GM21723 (cell line): ENCODE results near the gene SOX13.

ENCODE experiments used
- ATAC-seq: cut with Tn5 transposase; IDR thresholded peaks from one replicate; pipeline ENCODE4 v1.9.1; 2021; ENCODE audit warnings: mild to moderate bottlenecking, moderate library complexity; ENCODE audit not compliant: unreplicated experiment

SOX13 gene

DNA sequence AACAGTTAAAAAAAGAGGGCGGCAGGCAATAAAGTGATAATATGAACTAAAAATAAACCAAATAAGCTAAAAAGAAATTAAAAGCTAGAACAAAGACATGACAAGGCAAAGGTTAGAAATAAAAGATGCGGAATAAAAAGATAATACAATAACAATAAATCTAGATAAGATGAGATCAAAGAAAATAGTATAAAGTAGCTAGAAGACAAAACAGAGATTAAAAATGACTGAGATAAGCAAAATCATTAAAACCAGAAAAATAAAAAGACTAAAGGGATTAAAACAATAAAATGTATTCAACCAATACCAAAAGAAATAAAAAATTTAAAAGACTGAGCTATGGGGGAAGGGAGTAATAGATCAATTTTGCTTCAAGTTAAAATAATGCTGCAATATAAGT lies 10.8 kb upstream of the SOX13 start:
- ATAC-seq, result no peak

DNA sequence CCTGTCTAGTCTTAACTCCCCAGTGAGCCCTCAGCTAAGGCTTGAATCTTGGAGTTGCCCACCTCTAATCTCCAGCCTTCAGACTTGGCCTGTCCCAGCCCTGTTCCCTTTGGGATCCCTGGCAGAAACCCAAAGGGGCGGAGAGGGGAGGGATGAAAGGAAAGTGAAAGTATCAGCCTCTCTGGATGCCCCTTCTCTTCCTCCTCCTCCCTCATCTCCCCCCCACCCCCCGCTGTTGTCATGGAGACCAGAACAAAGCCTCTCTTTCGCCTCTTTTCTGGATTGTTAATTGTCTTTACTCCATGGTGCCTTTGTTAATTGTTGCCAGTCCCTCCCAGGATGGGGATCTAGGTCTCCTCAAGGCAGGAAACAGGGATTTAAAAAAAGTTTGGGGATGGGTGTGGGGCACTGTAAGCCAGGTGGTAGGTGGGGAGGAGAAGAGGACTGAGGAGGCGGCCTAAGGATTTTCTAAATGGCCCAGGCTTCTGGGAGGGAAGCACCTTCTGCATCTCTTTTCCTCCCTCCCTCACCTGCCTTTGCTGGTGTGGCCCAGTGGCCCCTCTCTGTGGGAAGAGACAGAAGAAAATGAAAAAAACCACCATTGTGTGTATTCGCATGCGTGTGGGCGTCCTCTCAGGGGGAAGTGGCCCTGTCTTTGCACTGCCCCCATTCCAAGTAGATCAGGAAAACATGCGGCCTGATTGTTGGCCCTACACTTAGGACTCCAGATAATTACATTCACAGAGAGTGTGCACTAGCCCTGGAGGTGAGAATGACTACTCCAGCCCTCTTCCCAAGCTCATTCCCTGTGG lies 7.5 kb upstream of the SOX13 start:
- ATAC-seq, result no peak

DNA sequence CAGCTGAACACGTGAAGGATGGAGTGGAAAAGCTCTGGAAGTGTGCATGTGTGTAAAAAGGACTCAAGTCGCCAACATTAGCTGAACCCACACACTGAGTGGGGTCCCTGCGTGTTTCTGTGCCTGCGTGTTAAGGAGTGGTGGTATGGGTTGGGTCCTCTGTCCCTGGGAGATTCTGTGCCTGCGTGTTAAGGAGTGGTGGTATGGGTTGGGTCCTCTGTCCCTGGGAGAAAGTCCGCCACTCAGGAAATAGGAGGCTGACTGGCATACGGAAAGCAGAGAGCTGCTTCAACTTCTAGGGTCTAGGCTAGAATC lies 7.0 kb upstream of the SOX13 start:
- no peak for ATAC-seq

- ATAC-seq, result no peak
These were observed 5.0 kb upstream of the SOX13 start for GRCh38 chr1:204067935-204068334.

DNA sequence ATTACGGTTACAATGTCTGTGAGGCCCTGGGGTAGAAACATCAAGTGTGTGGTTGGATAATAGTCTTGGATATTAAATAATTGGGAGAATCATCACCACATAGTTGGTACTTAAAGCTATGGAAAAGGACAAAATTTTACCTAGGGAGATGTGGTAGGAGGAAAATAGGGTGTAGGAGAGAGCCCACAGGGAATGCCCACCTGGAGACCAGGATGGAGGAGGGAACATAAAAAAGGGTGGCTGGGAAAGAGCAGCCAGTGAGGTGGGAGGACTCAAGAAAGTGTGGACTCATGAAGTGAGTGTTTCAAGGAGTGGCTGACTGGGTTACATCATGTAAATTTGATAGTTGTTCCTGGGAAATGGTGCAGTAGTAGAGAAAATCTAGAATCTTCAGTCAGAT lies 3.0 kb upstream of the SOX13 start:
- no peak for ATAC-seq

DNA sequence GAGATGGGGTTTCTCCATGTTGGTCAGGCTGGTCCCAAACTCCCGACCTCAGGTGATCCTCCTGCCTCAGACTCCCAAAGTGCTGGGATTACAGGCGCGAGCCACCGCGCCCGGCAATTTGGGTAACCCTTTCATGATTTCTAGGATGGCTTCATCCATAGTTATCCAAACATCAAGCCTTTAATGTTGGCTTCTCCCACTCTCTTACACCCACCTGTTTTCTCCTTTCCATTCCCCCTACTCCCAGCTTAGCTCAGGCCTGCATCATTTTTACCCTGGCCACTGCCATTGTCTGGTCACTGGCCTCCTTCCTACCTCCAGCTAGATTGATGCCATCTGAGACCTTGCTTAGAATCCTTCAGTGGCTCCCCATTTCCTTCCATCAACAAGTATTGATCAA lies 2.0 kb upstream of the SOX13 start:
- ATAC-seq, result no peak

GRCh38 chr1:204073837-204074273 lies 940 bp downstream of the SOX13 start:
- ATAC-seq, result no peak

- ATAC-seq, result no peak
These were observed 1.6 kb downstream of the SOX13 start for GRCh38 chr1:204074274-204075138.

DNA sequence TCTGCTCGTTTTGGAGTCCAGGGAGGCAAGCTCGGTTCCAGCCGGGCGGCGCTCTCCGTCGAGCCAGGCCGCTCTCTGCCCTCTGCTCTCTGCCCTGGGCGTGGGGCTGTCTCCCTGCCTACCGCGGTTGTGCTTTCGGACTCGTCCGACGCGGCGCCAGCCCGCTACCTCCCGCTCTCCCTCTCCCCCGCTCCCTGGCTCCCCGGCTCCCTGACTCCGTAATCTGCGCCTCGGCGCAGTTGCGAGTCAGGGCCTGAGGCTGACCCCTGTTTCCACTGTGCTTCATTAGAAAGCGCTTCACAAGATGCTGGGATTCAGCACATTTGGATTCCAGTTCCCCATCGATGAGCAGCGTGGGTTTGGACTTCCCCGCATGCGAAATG lies 2.2 kb downstream of the SOX13 start:
- ATAC-seq, result no peak

DNA sequence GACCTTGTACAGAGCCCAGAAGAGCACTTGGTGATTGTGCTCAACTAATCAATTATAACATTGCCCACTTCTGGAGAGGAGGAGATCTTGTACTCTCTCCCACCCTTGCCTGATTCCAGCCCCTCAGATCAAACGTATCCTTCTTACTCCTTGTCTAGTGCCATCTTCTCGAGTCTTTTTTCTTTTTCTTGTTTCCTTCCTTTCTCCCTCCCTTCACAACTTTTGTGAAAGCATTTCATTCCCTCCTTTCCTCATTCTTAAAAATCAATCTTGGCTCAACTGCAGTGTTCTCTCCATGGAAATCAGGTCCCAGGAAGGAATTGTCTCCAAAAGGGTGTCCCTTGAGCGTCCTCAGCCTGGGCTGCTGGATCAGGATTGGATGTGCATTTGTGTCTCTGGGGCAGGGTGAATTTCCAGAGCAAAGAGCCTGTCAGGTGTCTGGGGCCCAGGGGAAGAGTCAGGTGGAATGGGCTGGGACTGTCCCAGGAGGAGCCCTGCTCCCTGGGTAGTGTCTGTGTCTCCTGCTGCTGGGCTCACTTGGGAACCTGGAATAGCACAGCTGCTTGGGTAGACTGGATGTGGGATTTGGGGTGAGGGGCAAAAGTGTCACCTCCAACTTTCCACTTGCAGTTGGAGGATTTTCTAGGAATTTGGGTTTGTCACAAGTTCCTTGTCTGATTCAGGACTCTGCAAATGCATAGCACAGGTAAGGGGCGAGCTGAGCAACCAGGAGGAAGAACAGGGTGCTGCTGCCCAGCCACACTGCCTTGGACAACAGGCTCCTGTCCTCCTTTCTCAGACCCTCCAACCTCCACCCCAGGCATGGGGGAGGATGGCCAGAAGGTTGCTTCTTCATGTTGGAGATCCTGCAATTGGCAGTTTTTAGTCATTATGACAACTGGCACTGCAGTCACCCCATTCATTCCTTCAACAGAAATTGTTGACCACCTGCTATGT lies 3.3 kb downstream of the SOX13 start:
- no peak for ATAC-seq

DNA sequence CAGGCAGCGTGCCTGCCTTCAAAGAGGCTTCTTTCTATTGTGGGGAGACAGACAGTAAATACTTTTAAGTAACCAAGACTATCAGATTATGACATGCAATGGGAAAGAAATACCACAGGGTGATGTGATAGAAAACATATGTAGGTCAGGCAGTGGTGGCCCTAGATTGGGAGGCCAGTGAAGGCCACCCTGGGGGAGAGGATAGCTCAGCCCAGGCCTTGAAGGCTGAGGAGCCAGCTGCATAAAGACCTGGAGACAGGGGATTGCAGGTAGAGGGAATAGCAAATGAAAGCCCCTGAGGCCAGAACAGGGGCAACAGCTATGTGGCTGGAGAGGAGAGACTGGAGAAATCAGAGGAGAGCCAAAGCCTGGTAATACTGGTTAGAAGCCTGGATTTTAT lies 4.0 kb downstream of the SOX13 start:
- ATAC-seq, result no peak

DNA sequence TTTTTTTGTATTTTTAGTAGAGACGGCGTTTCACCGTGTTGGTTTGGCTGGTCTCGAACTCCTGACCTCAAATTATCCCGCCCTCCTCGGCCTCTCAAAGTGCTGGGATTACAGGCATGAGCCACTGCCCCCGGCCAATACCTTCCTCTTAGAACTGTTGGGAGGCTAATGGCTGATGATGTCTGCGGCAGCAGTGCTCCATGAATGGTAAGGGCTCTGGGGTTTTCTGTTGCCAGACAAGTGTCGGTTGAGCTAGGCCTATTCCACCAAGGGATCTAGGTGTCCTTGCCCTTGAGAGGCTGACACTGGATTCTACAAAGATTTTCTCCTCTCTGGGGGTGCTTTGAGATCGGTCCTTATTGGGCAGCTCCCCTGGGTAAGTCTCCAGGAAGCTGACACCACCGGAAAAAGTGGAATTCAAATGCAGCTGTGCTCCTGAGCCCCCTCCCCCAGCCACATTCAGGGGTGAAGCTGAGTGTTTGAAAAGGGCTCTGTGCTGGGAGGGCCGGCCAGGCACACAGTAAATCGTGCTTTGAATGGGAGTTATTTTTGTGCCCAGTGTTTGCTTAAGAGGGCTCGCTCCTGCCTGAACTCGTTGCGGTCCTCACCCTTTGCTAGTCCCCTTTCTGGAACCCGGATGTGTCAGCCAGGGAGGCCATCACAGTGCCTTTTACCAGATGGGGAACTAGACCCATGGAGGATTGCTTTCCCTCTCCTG lies 5.2 kb downstream of the SOX13 start:
- ATAC-seq, result no peak

- no peak for ATAC-seq
These were observed 6.7 kb downstream of the SOX13 start for GRCh38 chr1:204079608-204079999.

DNA sequence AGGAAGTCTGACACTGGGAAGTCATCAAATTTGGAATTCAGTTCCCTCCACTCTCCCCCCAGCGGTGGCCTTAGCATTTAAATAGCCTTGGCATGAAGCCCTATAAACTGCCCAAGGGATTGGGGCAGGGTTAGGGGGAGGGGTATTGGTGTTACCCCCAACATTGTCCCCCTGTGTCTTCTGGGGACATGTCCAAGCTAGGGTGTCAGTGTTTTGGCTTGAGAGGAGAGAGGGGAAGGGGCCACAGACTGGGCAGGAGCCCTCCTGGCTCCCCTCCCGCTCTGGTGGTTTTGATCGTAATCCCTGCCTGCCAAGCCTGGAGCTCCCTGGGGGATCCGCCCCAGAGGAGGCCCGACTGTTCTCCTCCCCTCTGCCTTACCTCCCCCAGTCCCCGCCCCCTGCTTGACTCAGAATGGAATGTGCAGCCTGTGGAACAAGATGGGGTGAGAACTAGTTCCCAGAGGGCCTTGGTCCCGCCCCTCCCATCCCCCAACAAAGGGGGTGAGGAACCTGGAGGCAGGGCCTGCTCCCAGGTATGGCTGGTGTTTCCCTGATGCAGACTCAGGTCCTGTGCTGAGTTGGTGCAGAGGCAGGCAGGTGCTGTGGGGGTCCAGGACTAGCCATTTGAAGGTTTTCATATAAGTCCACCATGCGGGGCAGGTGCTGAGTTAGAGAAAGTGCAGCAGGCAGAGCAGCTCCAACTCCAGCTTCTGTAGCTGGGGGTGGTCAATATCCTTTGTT lies 7.4 kb downstream of the SOX13 start:
- no peak for ATAC-seq

GRCh38 chr1:204081164-204081790 lies 8.4 kb downstream of the SOX13 start:
- no peak for ATAC-seq

- ATAC-seq, result no peak
These were observed 9.0 kb downstream of the SOX13 start for GRCh38 chr1:204081791-204082513.

DNA sequence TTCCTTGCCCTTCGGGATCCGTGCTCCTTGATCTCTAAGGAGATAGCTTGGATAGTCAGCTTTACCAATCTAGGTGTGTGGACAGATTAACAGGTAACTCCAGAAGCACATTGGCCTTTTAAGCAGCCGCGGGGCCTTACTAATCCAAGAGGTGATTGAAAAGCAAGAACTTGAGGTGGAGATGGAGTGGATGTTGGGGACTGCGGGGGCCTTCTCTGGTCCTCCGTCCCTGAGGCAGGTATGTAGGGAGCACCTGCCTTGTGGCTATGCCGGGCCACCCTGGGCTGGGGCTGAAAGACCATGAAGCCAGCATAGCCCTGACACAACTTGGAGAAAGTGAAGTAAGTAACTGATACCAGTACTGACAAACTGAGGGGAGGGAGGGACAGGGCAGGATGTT lies 10.6 kb downstream of the SOX13 start:
- no peak for ATAC-seq

- ATAC-seq, result no peak
These were observed 11.4 kb downstream of the SOX13 start for GRCh38 chr1:204084247-204084772.

DNA sequence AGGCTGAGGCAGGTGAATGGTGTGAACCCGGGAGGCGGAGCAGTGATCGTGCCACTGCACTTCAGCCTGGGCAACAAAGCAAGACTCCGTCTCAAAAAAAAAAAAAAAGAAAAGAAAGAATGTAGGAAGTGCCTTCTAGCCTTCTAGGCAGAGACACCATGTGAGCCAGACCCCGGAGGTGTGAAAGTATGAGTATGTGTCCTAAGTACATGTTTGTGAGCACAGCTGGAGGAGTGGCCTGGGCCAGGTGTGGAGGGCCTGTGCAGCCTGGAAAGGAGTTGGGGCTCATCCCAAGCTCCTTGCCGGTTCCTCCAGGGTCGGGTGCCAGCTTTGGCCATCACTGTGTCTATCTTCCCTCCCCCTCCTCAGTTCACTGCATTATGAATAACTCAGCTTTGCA lies 13.0 kb downstream of the SOX13 start:
- ATAC-seq, result no peak
